Measurements from ENCODE around the gene ADORA1. TPM values are rescaled to one million over a fixed set of nuclear protein-coding genes. Genes with fewer than 3 reads are reported as not detected.

ADORA1 gene
- total RNA-seq, 1 donor from 2014 or later, result 0.14 TPM

- H3K4me1 Mint-ChIP-seq (ENCODE audit: low read depth), result peaks cover 12% of the 10 kb centered on the region
- no peak for DNase-seq (ENCODE audit: low spot score, unreplicated experiment)
- no peaks in the 10 kb centered on the region for H3K36me3 Mint-ChIP-seq (ENCODE audit: insufficient read depth)
- H3K9me3 Mint-ChIP-seq (ENCODE audit: low read depth), result no peaks in the 10 kb centered on the region
- no peak overlapping the region for H3K27ac Mint-ChIP-seq
- peaks cover 5% of the 10 kb centered on the region for H3K27me3 Mint-ChIP-seq
- H3K4me3 Mint-ChIP-seq (ENCODE audit: low read depth), result no peak overlapping the region
- TF ChIP-seq CTCF (IDR thresholded peaks at IDR 0.05; ENCODE audit: unreplicated experiment), result no peak
These were observed 17.1 kb downstream of the ADORA1 start for GRCh38 chr1:203144661-203145060.

GRCh38 chr1:203145321-203146041 is 18.0 kb downstream of the ADORA1 start:
- H3K27me3 Mint-ChIP-seq, result peaks cover 5% of the 10 kb centered on the region
- no peaks in the 10 kb centered on the region for H3K36me3 Mint-ChIP-seq (ENCODE audit: insufficient read depth)
- H3K9me3 Mint-ChIP-seq (ENCODE audit: low read depth), result no peaks in the 10 kb centered on the region
- H3K4me1 Mint-ChIP-seq (ENCODE audit: low read depth), result peaks cover 17% of the 10 kb centered on the region
- H3K4me3 Mint-ChIP-seq (ENCODE audit: low read depth), result no peak overlapping the region
- no peak for DNase-seq (ENCODE audit: low spot score, unreplicated experiment)
- no peak overlapping the region for H3K27ac Mint-ChIP-seq
- no peak for TF ChIP-seq CTCF (IDR thresholded peaks at IDR 0.05; ENCODE audit: unreplicated experiment)

- H3K36me3 Mint-ChIP-seq (ENCODE audit: insufficient read depth), result no peaks in the 10 kb centered on the region
- no peaks in the 10 kb centered on the region for H3K9me3 Mint-ChIP-seq (ENCODE audit: low read depth)
- peaks cover 14% of the 10 kb centered on the region for H3K4me1 Mint-ChIP-seq (ENCODE audit: low read depth)
- no peak for DNase-seq (ENCODE audit: low spot score, unreplicated experiment)
- H3K4me3 Mint-ChIP-seq (ENCODE audit: low read depth), result no peak overlapping the region
- TF ChIP-seq CTCF (IDR thresholded peaks at IDR 0.05; ENCODE audit: unreplicated experiment), result no peak
- no peak overlapping the region for H3K27ac Mint-ChIP-seq
- peaks cover 2% of the 10 kb centered on the region for H3K27me3 Mint-ChIP-seq
These were observed 18.5 kb downstream of the ADORA1 start for GRCh38 chr1:203146042-203146369.

- Mint-ChIP-seq H3K4me1 (ENCODE audit: low read depth) (peaks cover 14% of the 10 kb centered on the region), H3K27me3 (peaks cover 2% of the 10 kb centered on the region), H3K9me3 (ENCODE audit: low read depth) (no peaks in the 10 kb centered on the region), H3K27ac (no peak overlapping the region), H3K4me3 (ENCODE audit: low read depth) (no peak overlapping the region), H3K36me3 (ENCODE audit: insufficient read depth) (no peaks in the 10 kb centered on the region)
- no peak for DNase-seq (ENCODE audit: low spot score, unreplicated experiment)
- no peak for TF ChIP-seq CTCF (IDR thresholded peaks at IDR 0.05; ENCODE audit: unreplicated experiment)
These were observed 19.0 kb downstream of the ADORA1 start for GRCh38 chr1:203146537-203146936.

- Mint-ChIP-seq H3K4me3 (ENCODE audit: low read depth) (no peak overlapping the region), H3K27me3 (no peaks in the 10 kb centered on the region), H3K27ac (no peak overlapping the region), H3K9me3 (ENCODE audit: low read depth) (no peaks in the 10 kb centered on the region), H3K4me1 (ENCODE audit: low read depth) (peaks cover 17% of the 10 kb centered on the region), H3K36me3 (ENCODE audit: insufficient read depth) (no peaks in the 10 kb centered on the region)
- DNase-seq (ENCODE audit: low spot score, unreplicated experiment), result no peak
- TF ChIP-seq CTCF (IDR thresholded peaks at IDR 0.05; ENCODE audit: unreplicated experiment), result no peak
These were observed 19.9 kb downstream of the ADORA1 start for GRCh38 chr1:203147376-203147775.

Data from progenitor cell of endocrine pancreas (in vitro differentiated cells).